Mammary epithelial cell (primary cell): ENCODE results near the gene C1orf174.

Experiments used
- CTCF ChIP-seq, 2 donors: IDR thresholded peaks in 1 of 2; conservative IDR thresholded peaks in 1 of 2; 2 replicates each; pipeline ENCODE4 v1.5.1; 2011 to 2012; ENCODE audit warnings: inconsistent platforms in 2 of 2, low read length in 2 of 2, mild to moderate bottlenecking in 2 of 2, control low read depth in 1 of 2, low read depth in 1 of 2; ENCODE audit not compliant: insufficient read depth in 1 of 2; ENCODE audit errors: extremely low read depth in 1 of 2
- EZH2 ChIP-seq: IDR thresholded peaks from 2 replicates; pipeline ENCODE4 v1.6.1; 2012; ENCODE audit warnings: low read length, inconsistent platforms, borderline replicate concordance

- no peak for TF ChIP-seq CTCF (conservative IDR thresholded peaks at IDR 0.05 in 1 of 2, IDR thresholded peaks at IDR 0.05 in 1 of 2; ENCODE audit: extremely low read depth in 1 of 2, insufficient read depth in 1 of 2, low read depth in 1 of 2, low read length in 2 of 2)
- TF ChIP-seq EZH2, result no peak
These were observed 32.3 kb upstream of the C1orf174 start for GRCh38 chr1:3932156-3932919.
